WTC11 (cell line): ENCODE data around the gene ATP8B3. TPM values are rescaled to one million over a fixed set of nuclear protein-coding genes. Genes with fewer than 3 reads are reported as not detected.

Source experiments
- ATAC-seq: fragments of 200-7000 bp; cut with Tn5 transposase; 2 replicates; pipeline ENCODE4 v1.10.0; 2021; ENCODE audit warnings: mild to moderate bottlenecking, moderate library complexity
- CTCF ChIA-PET: fragments of 300-600 bp; sonication (Branson Sonifier 250); formaldehyde crosslinking; loops from one replicate; lab custom pipeline; 2021; ENCODE audit warnings: antibody characterized with exemption; lab: Charles Lee
- POLR2A ChIA-PET: fragments of 350-600 bp; sonication (Branson Sonifier 250); formaldehyde crosslinking; loops from one replicate; lab custom pipeline; 2021; ENCODE audit warnings: antibody characterized with exemption; lab: Charles Lee
- DNase-seq: peaks from one replicate; pipeline ENCODE4 v3.0.0; 2021; ENCODE audit warnings: low spot score
- H3K27ac Mint-ChIP-seq: 2 replicates; pipeline ENCODE4 v1.8.0; 2021; ENCODE audit warnings: mixed read lengths
- H3K27me3 Mint-ChIP-seq: 2 replicates; pipeline ENCODE4 v1.8.0; 2021; ENCODE audit warnings: low read depth, mild to moderate bottlenecking, moderate library complexity, mixed read lengths
- H3K36me3 Mint-ChIP-seq: 2 replicates; pipeline ENCODE4 v1.8.0; 2021; ENCODE audit warnings: mixed read lengths
- H3K4me1 Mint-ChIP-seq: 2 replicates; pipeline ENCODE4 v1.8.0; 2022; ENCODE audit warnings: mixed read lengths
- H3K4me3 Mint-ChIP-seq: 2 replicates; pipeline ENCODE4 v1.8.0; 2021; ENCODE audit warnings: mild to moderate bottlenecking, moderate library complexity, mixed read lengths
- H3K9me3 Mint-ChIP-seq: 2 replicates; pipeline ENCODE4 v1.8.0; 2021; ENCODE audit warnings: mixed read lengths
- ATF3 ChIP-seq: sonication (generic); formaldehyde crosslinking; conservative IDR thresholded peaks from 2 replicates; pipeline ENCODE4 v1.8.1; 2022; ENCODE audit warnings: mild to moderate bottlenecking, missing genetic modification reagents
- CDX4 ChIP-seq: fragments of 250-450 bp; sonication (Bioruptor Pico); IDR thresholded peaks from 2 replicates; pipeline ENCODE4 v1.9.0; 2021; ENCODE audit warnings: moderate library complexity, mild to moderate bottlenecking, inconsistent platforms, borderline replicate concordance
- FOXP1 ChIP-seq: sonication (generic); formaldehyde crosslinking; IDR thresholded peaks from 2 replicates; pipeline ENCODE4 v1.8.0; 2022; ENCODE audit warnings: missing genetic modification reagents, mild to moderate bottlenecking, moderate library complexity, borderline replicate concordance
- GABPB1 ChIP-seq: sonication (generic); formaldehyde crosslinking; IDR thresholded peaks from 2 replicates; pipeline ENCODE4 v1.8.1; 2023; ENCODE audit warnings: mild to moderate bottlenecking, missing genetic modification reagents
- HMGXB4 ChIP-seq: sonication (generic); formaldehyde crosslinking; IDR thresholded peaks from 2 replicates; pipeline ENCODE4 v1.8.1; 2023; ENCODE audit warnings: mild to moderate bottlenecking, moderate library complexity, missing genetic modification reagents
- JUN ChIP-seq: sonication (generic); formaldehyde crosslinking; IDR thresholded peaks from 2 replicates; pipeline ENCODE4 v1.8.0; 2023; ENCODE audit warnings: mild to moderate bottlenecking, missing genetic modification reagents
- KAT7 ChIP-seq: sonication (generic); formaldehyde crosslinking; IDR thresholded peaks from 2 replicates; pipeline ENCODE4 v1.8.1; 2023; ENCODE audit warnings: missing genetic modification reagents, mild to moderate bottlenecking, borderline replicate concordance
- RELA ChIP-seq: sonication (generic); formaldehyde crosslinking; IDR thresholded peaks from 2 replicates; pipeline ENCODE4 v1.8.1; 2022; ENCODE audit warnings: missing genetic modification reagents, mild to moderate bottlenecking, borderline replicate concordance
- RORB ChIP-seq: fragments of 250-450 bp; sonication (Bioruptor Pico); IDR thresholded peaks from 2 replicates; pipeline ENCODE4 v1.9.0; 2021; ENCODE audit warnings: mild to moderate bottlenecking
- SP1 ChIP-seq: sonication (generic); formaldehyde crosslinking; conservative IDR thresholded peaks from 2 replicates; pipeline ENCODE4 v1.8.1; 2022; ENCODE audit warnings: missing genetic modification reagents
- TEAD1 ChIP-seq: sonication (generic); formaldehyde crosslinking; IDR thresholded peaks from 2 replicates; pipeline ENCODE4 v1.8.0; 2022; ENCODE audit warnings: mild to moderate bottlenecking, missing genetic modification reagents
- TP53 ChIP-seq: sonication (generic); formaldehyde crosslinking; IDR thresholded peaks from 2 replicates; pipeline ENCODE4 v1.8.1; 2023; ENCODE audit warnings: mild to moderate bottlenecking, missing genetic modification reagents
- ZNF121 ChIP-seq: sonication (generic); formaldehyde crosslinking; IDR thresholded peaks from 2 replicates; pipeline ENCODE4 v1.8.0; 2023; ENCODE audit warnings: missing genetic modification reagents
- ZNF232 ChIP-seq: sonication (generic); formaldehyde crosslinking; IDR thresholded peaks from 2 replicates; pipeline ENCODE4 v1.8.0; 2022; ENCODE audit warnings: mild to moderate bottlenecking, missing genetic modification reagents
- ZNF263 ChIP-seq: sonication (generic); formaldehyde crosslinking; IDR thresholded peaks from 2 replicates; pipeline ENCODE4 v1.8.1; 2022; ENCODE audit warnings: low read depth, mild to moderate bottlenecking, moderate library complexity, missing genetic modification reagents
- ZNF396 ChIP-seq: fragments of 250-450 bp; sonication (Bioruptor Pico); IDR thresholded peaks from 2 replicates; pipeline ENCODE4 v1.8.0; 2021; ENCODE audit warnings: mild to moderate bottlenecking, moderate library complexity, borderline replicate concordance
- total RNA-seq: library from RNA; stranded (reverse); gene quantifications from 3 replicates; pipeline ENCODE4 v1.2.3, GENCODE V29; 2021
- TF ChIP-seq, protein P1 (sequence below): sonication (generic); formaldehyde crosslinking; IDR thresholded peaks from 2 replicates; pipeline ENCODE4 v1.8.1; 2022; ENCODE audit warnings: mild to moderate bottlenecking, moderate library complexity, missing genetic modification reagents
- TF ChIP-seq, protein P2 (sequence below): sonication (generic); formaldehyde crosslinking; IDR thresholded peaks from 2 replicates; pipeline ENCODE4 v1.8.0; 2022; ENCODE audit warnings: mild to moderate bottlenecking, missing genetic modification reagents
- TF ChIP-seq, protein P3 (sequence below): sonication (generic); formaldehyde crosslinking; IDR thresholded peaks from 2 replicates; pipeline ENCODE4 v1.8.1; 2023; ENCODE audit warnings: mild to moderate bottlenecking, missing genetic modification reagents, borderline replicate concordance
- TF ChIP-seq, protein P4 (sequence below): fragments of 250-450 bp; sonication (Bioruptor Pico); IDR thresholded peaks from 2 replicates; pipeline ENCODE4 v2.1.2; 2022; ENCODE audit warnings: mild to moderate bottlenecking, moderate library complexity

The ATP8B3 gene
- total RNA-seq, 1 experiment from 2014 or later = 5.5 TPM

GRCh38 chr19:1859331-1859781, 47.3 kb upstream of the ATP8B3 start:
- ATAC-seq = no peak
- Mint-ChIP-seq H3K36me3 (no peaks in the 10 kb centered on the region), H3K27ac (no peak overlapping the region), H3K4me1 (peaks cover 42% of the 10 kb centered on the region), H3K4me3 (peak overlapping the region; percentile 51), H3K27me3 (peaks cover 11% of the 10 kb centered on the region), H3K9me3 (no peaks in the 10 kb centered on the region)
- no peak for DNase-seq
- TF ChIP-seq, protein P1, sequence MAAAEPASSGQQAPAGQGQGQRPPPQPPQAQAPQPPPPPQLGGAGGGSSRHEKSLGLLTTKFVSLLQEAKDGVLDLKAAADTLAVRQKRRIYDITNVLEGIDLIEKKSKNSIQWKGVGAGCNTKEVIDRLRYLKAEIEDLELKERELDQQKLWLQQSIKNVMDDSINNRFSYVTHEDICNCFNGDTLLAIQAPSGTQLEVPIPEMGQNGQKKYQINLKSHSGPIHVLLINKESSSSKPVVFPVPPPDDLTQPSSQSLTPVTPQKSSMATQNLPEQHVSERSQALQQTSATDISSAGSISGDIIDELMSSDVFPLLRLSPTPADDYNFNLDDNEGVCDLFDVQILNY (CRISPR knock-in tag) = no peak
- TF ChIP-seq KAT7 (CRISPR knock-in tag) (no peak), SP1 (no peak)
- ChIA-PET CTCF (interaction anchor here (5.4 to 8.2 kb wide), 2 partner anchors 21 to 33 kb away, joined by 57 to 70 read pairs; no protein-coding TSS in a partner anchor), POLR2A (no interaction called here)

- Mint-ChIP-seq H3K27ac (no peak overlapping the region), H3K9me3 (no peaks in the 10 kb centered on the region)
- POLR2A ChIA-PET = interaction anchor here (0.5 kb wide), 1 partner anchor 356 kb away, joined by 3 read pairs; no protein-coding TSS in a partner anchor
- TF ChIP-seq TP53 (CRISPR knock-in tag) = no peak
- no peak for TF ChIP-seq RELA (CRISPR knock-in tag)
- 0 out of 2 replicates have a peak, but pooled peaks have one; percentile 19 for TF ChIP-seq HMGXB4 (CRISPR knock-in tag)
- TF ChIP-seq, protein P2, sequence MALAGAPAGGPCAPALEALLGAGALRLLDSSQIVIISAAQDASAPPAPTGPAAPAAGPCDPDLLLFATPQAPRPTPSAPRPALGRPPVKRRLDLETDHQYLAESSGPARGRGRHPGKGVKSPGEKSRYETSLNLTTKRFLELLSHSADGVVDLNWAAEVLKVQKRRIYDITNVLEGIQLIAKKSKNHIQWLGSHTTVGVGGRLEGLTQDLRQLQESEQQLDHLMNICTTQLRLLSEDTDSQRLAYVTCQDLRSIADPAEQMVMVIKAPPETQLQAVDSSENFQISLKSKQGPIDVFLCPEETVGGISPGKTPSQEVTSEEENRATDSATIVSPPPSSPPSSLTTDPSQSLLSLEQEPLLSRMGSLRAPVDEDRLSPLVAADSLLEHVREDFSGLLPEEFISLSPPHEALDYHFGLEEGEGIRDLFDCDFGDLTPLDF (CRISPR knock-in tag) = no peak
- no peak for TF ChIP-seq ZNF263
- TF ChIP-seq FOXP1 (CRISPR knock-in tag) = no peak
- TF ChIP-seq, all 79 proteins: peak for 1
- CTCF ChIA-PET = interaction anchor here (0.8 to 8.2 kb wide), 6 partner anchors 18 to 297 kb away, joined by 3 to 70 read pairs (median 6); partner anchors contain the start of gene ABHD17A
- Mint-ChIP-seq H3K27me3 (peaks cover 11% of the 10 kb centered on the region), H3K4me1 (peaks cover 43% of the 10 kb centered on the region), H3K36me3 (no peaks in the 10 kb centered on the region), H3K4me3 (peak overlapping the region; percentile 33; the same call in 1 of the 2 replicates)
- ATAC-seq (no peak), DNase-seq (no peak)
Measured at GRCh38 chr19:1858412-1859081, 46.5 kb upstream of the ATP8B3 start.

DNA sequence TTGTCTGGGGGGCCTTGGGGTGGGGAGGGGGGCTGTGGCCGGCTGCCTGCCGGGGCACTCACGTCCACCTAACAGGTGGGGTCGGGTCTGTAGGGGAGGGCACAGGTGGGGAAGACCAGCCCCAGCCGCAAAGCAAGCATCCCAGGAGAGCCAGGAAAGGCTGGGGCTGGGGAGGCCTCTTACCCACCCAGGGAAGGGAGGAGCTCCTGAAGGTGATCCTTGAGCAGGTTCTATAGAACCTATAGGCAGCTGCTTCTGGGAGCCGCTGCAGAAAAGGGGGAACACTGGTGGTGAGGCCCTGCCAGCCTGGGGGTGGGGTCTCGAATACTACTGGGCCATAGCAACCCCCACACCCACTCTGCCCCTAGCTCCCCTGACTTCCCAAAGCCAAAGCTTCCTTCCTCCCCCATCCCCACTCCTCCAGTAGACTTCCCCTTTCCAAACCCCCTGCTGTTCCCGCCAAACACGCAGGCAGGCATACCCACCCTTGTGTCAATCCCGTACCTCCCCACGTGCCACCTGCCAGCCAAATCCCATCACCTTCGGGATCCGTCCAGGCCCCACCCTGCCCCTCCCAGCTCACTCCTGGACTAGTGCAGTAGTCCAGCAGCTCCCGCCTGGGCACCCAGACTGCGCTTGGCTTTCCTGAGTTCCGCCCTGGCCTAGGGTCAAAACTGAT, 45.7 kb upstream of the ATP8B3 start:
- Mint-ChIP-seq H3K9me3 (no peaks in the 10 kb centered on the region), H3K27me3 (peaks cover 11% of the 10 kb centered on the region), H3K4me1 (peaks cover 50% of the 10 kb centered on the region), H3K27ac (no peak overlapping the region), H3K4me3 (peak overlapping the region; percentile 53), H3K36me3 (no peaks in the 10 kb centered on the region)
- DNase-seq = no peak
- ATAC-seq = no peak
- CTCF ChIA-PET = interaction anchor here (1.2 to 8.2 kb wide), 11 partner anchors 9 to 367 kb away, joined by 4 to 70 read pairs (median 6); partner anchors contain the start of genes ABHD17A, REEP6 and REXO1
- POLR2A ChIA-PET = interaction anchor here (0.5 kb wide), 1 partner anchor 357 kb away, joined by 3 read pairs; no protein-coding TSS in a partner anchor
- TF ChIP-seq ATF3 (CRISPR knock-in tag) = no peak
- TF ChIP-seq, protein P3, sequence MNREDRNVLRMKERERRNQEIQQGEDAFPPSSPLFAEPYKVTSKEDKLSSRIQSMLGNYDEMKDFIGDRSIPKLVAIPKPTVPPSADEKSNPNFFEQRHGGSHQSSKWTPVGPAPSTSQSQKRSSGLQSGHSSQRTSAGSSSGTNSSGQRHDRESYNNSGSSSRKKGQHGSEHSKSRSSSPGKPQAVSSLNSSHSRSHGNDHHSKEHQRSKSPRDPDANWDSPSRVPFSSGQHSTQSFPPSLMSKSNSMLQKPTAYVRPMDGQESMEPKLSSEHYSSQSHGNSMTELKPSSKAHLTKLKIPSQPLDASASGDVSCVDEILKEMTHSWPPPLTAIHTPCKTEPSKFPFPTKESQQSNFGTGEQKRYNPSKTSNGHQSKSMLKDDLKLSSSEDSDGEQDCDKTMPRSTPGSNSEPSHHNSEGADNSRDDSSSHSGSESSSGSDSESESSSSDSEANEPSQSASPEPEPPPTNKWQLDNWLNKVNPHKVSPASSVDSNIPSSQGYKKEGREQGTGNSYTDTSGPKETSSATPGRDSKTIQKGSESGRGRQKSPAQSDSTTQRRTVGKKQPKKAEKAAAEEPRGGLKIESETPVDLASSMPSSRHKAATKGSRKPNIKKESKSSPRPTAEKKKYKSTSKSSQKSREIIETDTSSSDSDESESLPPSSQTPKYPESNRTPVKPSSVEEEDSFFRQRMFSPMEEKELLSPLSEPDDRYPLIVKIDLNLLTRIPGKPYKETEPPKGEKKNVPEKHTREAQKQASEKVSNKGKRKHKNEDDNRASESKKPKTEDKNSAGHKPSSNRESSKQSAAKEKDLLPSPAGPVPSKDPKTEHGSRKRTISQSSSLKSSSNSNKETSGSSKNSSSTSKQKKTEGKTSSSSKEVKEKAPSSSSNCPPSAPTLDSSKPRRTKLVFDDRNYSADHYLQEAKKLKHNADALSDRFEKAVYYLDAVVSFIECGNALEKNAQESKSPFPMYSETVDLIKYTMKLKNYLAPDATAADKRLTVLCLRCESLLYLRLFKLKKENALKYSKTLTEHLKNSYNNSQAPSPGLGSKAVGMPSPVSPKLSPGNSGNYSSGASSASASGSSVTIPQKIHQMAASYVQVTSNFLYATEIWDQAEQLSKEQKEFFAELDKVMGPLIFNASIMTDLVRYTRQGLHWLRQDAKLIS (CRISPR knock-in tag) = no peak
- no peak for TF ChIP-seq ZNF232 (CRISPR knock-in tag)
- no peak for TF ChIP-seq TEAD1 (CRISPR knock-in tag)
- TF ChIP-seq GABPB1 (CRISPR knock-in tag) = no peak
- TF ChIP-seq JUN (CRISPR knock-in tag) = no peak
- TF ChIP-seq ZNF396 (CRISPR knock-in tag) = no peak
- TF ChIP-seq, protein P4, sequence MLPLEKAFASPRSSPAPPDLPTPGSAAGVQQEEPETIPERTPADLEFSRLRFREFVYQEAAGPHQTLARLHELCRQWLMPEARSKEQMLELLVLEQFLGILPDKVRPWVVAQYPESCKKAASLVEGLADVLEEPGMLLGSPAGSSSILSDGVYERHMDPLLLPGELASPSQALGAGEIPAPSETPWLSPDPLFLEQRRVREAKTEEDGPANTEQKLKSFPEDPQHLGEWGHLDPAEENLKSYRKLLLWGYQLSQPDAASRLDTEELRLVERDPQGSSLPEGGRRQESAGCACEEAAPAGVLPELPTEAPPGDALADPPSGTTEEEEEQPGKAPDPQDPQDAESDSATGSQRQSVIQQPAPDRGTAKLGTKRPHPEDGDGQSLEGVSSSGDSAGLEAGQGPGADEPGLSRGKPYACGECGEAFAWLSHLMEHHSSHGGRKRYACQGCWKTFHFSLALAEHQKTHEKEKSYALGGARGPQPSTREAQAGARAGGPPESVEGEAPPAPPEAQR (CRISPR knock-in tag) = no peak
- no peak for TF ChIP-seq RORB
- TF ChIP-seq ZNF121 = no peak
- no peak for TF ChIP-seq CDX4 (CRISPR knock-in tag)
